PFSK-1 (cell line): ENCODE results near the gene ZNF507.

Source experiments
- POLR2AphosphoS5 ChIP-seq: IDR thresholded peaks from 2 replicates; pipeline ENCODE4 v1.6.1; 2012; ENCODE audit warnings: low read depth, mild to moderate bottlenecking, control low read depth, low read length, moderate library complexity
- TAF1 ChIP-seq: IDR thresholded peaks from 2 replicates; pipeline ENCODE4 v1.6.1; 2012; ENCODE audit warnings: low read length, control low read depth, borderline replicate concordance; ENCODE audit not compliant: insufficient read depth

- TF ChIP-seq TAF1 (no peak), POLR2AphosphoS5 (no peak)
These were observed 8.9 kb downstream of the ZNF507 start for GRCh38 chr19:32354345-32354744.
